Measurements from ENCODE around the gene NTN4. TPM values are rescaled to one million over a fixed set of nuclear protein-coding genes. Genes with fewer than 3 reads are reported as not detected.

The NTN4 gene
- total RNA-seq (ENCODE audit: unreplicated experiment), result 0.59 TPM
- long read RNA-seq, result 0 reads

GRCh38 chr12:95790033-95790916, at the start of gene NTN4:
Gene NTN4, minus strand, starts transcription at chr12:95790764. Its CDS starts 455 bp downstream, at chr12:95790309.
- peak within 1 kb of the TSS; percentile 83 for H3K4me3 Mint-ChIP-seq (ENCODE audit: unreplicated experiment)
- no peaks in the 10 kb centered on the region for H3K36me3 Mint-ChIP-seq (ENCODE audit: unreplicated experiment)
- H3K27me3 Mint-ChIP-seq (ENCODE audit: unreplicated experiment), result peaks cover 14% of the 10 kb centered on the region
- TF ChIP-seq CTCF (IDR thresholded peaks at IDR 0.05; ENCODE audit: partially characterized antibody, unreplicated experiment), result no peak
- H3K27ac Mint-ChIP-seq (ENCODE audit: unreplicated experiment), result peak within 1 kb of the TSS; percentile 6
- DNase-seq, result peak; percentile 73
- peaks cover 3% of the 10 kb centered on the region for H3K4me1 Mint-ChIP-seq (ENCODE audit: low read depth, unreplicated experiment)
- no peaks in the 10 kb centered on the region for H3K9me3 Mint-ChIP-seq (ENCODE audit: unreplicated experiment)

- no peak overlapping the region for H3K27ac Mint-ChIP-seq (ENCODE audit: unreplicated experiment)
- TF ChIP-seq CTCF (IDR thresholded peaks at IDR 0.05; ENCODE audit: partially characterized antibody, unreplicated experiment), result no peak
- peaks cover 2% of the 10 kb centered on the region for H3K9me3 Mint-ChIP-seq (ENCODE audit: unreplicated experiment)
- H3K27me3 Mint-ChIP-seq (ENCODE audit: unreplicated experiment), result no peaks in the 10 kb centered on the region
- H3K36me3 Mint-ChIP-seq (ENCODE audit: unreplicated experiment), result no peaks in the 10 kb centered on the region
- no peaks in the 10 kb centered on the region for H3K4me1 Mint-ChIP-seq (ENCODE audit: low read depth, unreplicated experiment)
- no peak overlapping the region for H3K4me3 Mint-ChIP-seq (ENCODE audit: unreplicated experiment)
- no peak for DNase-seq
These were observed 47.6 kb upstream of the NTN4 start for GRCh38 chr12:95838125-95838524.

- no peaks in the 10 kb centered on the region for H3K4me1 Mint-ChIP-seq (ENCODE audit: low read depth, unreplicated experiment)
- H3K36me3 Mint-ChIP-seq (ENCODE audit: unreplicated experiment), result no peaks in the 10 kb centered on the region
- TF ChIP-seq CTCF (IDR thresholded peaks at IDR 0.05; ENCODE audit: partially characterized antibody, unreplicated experiment), result no peak
- H3K9me3 Mint-ChIP-seq (ENCODE audit: unreplicated experiment), result peaks cover 2% of the 10 kb centered on the region
- DNase-seq, result no peak
- no peak overlapping the region for H3K27ac Mint-ChIP-seq (ENCODE audit: unreplicated experiment)
- no peaks in the 10 kb centered on the region for H3K27me3 Mint-ChIP-seq (ENCODE audit: unreplicated experiment)
- H3K4me3 Mint-ChIP-seq (ENCODE audit: unreplicated experiment), result no peak overlapping the region
These were observed 46.9 kb upstream of the NTN4 start for GRCh38 chr12:95837240-95838038.

- no peaks in the 10 kb centered on the region for H3K4me1 Mint-ChIP-seq (ENCODE audit: low read depth, unreplicated experiment)
- no peak overlapping the region for H3K4me3 Mint-ChIP-seq (ENCODE audit: unreplicated experiment)
- no peak for TF ChIP-seq CTCF (IDR thresholded peaks at IDR 0.05; ENCODE audit: partially characterized antibody, unreplicated experiment)
- no peaks in the 10 kb centered on the region for H3K36me3 Mint-ChIP-seq (ENCODE audit: unreplicated experiment)
- no peak overlapping the region for H3K27ac Mint-ChIP-seq (ENCODE audit: unreplicated experiment)
- H3K27me3 Mint-ChIP-seq (ENCODE audit: unreplicated experiment), result no peaks in the 10 kb centered on the region
- DNase-seq, result no peak
- H3K9me3 Mint-ChIP-seq (ENCODE audit: unreplicated experiment), result peaks cover 2% of the 10 kb centered on the region
These were observed 46.2 kb upstream of the NTN4 start for GRCh38 chr12:95836630-95837239.

All from glutamatergic neuron (in vitro differentiated cells).